Medulla oblongata (tissue), 1 donor: ENCODE measurements around the gene ORAI1.
"Not testable (repeated sequence)": the region's sequence is repeated elsewhere in the genome, so short reads cannot be mapped to it uniquely, and the experiment has no call there.

Source experiments
- DNase-seq: peaks from one replicate; pipeline ENCODE4 v3.0.0-alpha.2; 2015; ENCODE audit errors: extremely low spot score

Gene ORAI1

DNA sequence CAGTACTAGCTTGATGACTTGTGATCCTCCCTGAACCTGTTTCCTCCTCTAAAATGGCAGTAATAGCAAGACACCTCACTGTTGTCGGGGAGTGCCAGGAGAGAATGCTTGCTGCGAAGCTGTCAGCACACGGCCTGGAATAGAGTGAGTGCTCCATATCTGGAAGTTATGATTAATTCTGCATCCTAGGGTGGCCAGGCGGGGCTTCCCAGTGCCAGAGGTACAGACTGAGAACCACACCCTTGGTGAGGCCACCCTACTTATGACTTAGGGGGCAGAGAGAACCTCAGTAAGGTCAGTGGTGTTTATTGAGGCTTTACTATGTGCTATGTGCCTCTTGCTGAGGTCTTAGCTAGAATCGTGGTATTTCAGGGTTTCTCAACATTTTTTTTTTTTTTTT is 23.0 kb downstream of the ORAI1 start:
- no peak for DNase-seq

DNA sequence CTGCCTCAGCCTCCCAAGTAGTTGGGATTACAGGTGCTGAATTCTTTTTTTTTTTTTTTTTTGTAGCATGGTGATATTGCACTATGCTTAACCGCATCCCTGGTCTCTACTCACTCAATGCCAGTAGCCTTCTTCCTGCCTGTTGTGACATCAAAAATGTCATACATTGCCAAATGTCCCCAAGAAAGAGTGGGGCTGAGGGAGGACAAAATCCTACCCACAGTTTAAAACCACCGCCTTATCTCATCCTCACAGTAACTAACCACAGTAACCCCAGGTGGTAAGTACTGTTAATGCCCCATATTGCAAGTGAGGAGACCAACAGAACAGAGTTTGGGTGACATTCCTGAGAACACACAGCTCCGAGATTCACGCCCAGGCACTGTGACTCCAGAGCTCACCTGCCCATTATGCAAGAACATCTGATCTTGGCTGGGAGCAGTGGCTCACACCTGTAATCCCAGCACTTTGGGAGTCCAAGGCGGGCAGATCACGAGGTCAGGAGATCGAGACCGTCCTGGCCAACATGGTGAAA is 23.6 kb downstream of the ORAI1 start:
- no peak for DNase-seq

GRCh38 chr12:121651320-121651719 is 25.0 kb downstream of the ORAI1 start:
- DNase-seq: no peak

GRCh38 chr12:121652767-121653497 is 26.6 kb downstream of the ORAI1 start:
- DNase-seq: no peak

GRCh38 chr12:121653999-121654398 is 27.7 kb downstream of the ORAI1 start:
- no peak for DNase-seq

DNA sequence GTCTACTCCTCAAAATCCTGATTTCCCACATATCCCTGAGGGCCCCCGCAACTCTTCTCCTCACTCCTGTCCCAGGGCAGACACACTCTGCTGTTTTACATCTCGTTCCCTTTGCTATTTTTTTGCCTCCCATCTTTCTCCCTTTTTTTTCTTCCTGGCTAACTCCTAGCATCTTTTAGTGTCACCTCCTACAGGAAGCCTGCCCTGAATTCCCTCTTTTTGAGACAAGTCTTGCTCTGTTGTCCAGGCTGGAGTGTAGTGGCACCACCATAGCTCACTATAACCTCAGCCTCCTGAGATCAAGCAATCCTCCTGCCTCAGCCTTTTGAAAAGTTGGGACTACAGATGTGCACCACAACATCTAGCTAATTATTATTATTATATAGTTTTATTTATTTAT is 29.8 kb downstream of the ORAI1 start:
- no peak for DNase-seq

- DNase-seq: no peak
Observed at GRCh38 chr12:121657305-121658008, 31.1 kb downstream of the ORAI1 start.

DNA sequence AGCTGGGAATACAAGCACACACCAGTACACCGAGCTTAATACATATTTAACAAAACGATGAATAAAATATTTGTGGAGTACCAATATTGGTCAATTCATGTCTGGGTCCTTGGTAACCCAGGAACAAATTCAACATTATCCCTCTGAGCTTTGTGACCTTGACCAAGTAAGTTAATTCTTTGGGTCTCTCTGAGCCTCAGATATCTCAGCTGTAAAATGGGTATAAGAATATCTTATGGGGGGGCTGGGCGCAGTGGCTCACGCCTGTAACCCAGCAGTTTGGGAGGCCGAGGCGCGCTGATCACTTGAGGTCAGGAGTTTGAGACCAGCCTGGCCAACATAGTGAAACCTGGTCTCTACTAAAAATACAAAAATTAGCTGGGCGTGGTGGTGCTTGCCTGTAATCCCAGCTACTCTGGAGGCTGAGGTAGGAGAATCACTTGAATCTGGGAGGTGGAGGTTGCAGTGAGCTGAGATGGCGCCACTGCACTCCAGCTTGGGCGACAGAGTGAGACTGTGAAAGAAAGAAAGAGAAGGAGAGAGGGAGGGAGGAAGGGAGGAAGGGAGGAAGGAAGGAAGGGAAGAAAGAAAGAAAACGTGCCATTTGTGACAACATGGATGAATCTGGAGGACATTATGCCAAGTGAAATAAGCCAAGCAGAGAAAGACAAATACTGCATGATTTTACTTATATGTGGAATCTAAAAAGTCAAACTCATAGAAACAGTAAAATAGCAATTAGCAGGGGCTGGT is 35.2 kb downstream of the ORAI1 start:
- DNase-seq: not testable (repeated sequence)

DNA sequence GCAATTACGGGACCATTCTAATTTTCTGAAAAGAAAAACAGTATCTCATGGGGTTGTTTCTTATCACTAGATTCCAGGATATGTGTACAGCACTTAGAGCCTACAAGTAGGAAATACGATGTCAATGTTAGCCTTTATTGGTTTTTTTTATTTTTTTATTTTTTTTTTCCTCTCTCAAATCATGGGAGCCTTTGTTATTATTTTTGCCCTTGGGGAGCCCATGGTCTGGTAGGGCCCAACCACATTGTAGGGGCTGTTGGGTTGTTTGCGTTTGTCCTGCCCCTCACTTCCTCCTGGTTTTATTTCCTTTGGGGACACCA is 37.2 kb downstream of the ORAI1 start:
- no peak for DNase-seq

DNA sequence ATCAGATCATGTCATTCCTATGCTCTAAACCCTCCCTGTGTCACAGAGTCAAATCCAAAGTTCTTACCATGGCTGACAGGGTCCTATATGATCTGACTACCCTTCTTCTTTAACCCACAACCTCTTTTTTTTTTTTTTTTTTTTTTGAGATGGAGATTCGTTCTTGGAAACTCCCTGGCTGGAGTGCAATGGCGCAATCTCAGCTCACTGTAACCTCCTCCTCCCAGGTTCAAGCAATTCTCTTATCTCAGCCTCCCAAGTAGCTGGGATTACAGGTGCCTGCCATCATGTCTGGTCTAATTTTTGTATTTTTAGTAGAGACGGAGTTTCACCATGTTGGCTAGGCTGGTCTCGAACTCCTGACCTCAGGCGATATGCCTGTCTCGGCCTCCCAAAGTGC is 40.5 kb downstream of the ORAI1 start:
- not testable (repeated sequence) for DNase-seq

GRCh38 chr12:121668750-121669520 is 42.6 kb downstream of the ORAI1 start:
- DNase-seq: no peak

DNA sequence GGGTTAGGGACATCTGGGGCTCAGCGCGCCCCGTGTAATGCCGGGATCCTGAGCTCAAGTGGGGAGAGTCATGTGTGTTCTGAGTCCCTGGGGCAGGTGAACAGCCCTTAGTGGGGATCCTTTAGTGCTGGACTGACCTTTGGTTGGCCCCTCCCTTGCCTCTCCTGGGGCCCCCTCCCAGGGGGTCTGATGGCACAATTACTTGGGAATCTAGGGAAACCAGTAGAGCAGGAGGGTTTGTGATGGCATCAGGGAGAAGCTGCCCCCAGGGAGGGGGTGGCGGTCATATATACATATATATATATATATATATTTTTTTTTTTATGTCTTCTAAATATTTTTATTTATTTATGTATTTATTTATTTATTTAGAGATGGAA is 43.2 kb downstream of the ORAI1 start, which contains the start of gene MORN3:
Gene MORN3 (minus strand): TSS at position 134 of the 380 bp plus-strand sequence. CDS start 171 bp downstream, outside the sequence.
- DNase-seq: no peak

DNA sequence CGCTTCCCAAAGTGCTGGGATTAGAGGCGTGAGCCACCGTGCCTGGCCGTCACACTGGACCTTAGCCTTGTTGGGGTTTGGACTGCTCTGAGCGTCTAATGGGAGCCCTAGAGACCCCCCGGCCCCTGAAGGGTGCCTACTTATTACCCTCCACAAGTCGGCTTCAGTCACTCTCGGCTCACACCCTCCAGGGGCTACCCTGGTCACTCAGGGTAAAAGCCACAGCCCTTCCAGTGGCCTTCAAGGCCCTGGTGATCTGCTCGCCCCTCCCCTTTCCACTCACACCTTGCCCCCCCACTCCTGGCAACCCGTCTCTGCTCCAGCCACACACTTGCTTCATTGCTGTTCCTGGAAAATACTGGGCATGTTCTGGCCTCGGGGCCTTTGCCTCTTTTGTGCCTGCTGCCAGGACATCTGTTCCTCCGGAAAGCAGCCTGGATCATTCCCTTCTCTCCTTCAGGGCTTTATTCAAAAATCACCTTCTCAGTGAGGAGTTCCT is 46.7 kb downstream of the ORAI1 start:
- DNase-seq: no peak

DNA sequence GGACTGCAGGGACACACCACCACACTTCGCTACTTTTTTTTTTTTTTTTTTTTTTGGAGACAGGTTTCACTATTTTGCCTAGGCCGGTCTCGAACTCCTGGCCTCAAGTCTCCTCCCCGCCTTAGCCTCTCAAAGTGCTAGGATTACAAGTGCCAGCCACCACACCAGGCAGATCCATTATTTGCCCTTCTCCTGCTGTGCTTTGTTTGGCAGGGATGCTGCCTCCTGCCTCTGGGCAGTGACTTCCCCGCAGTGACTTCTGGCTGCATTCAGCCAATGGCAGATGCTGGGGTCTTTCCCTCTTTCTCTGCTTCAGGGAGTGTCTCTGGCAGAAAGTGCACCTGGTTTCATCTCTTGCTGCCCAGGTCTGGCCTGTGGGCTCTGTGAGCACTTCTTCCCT is 49.9 kb downstream of the ORAI1 start:
- DNase-seq: no peak

- no peak for DNase-seq
Observed at GRCh38 chr12:121678305-121678704, 52.0 kb downstream of the ORAI1 start.

- DNase-seq: no peak
Observed at GRCh38 chr12:121678716-121679300, 52.5 kb downstream of the ORAI1 start.

- DNase-seq: not testable (repeated sequence)
Observed at GRCh38 chr12:121679661-121680197, 53.4 kb downstream of the ORAI1 start.

GRCh38 chr12:121688966-121689365 is 62.6 kb downstream of the ORAI1 start:
- DNase-seq: no peak

DNA sequence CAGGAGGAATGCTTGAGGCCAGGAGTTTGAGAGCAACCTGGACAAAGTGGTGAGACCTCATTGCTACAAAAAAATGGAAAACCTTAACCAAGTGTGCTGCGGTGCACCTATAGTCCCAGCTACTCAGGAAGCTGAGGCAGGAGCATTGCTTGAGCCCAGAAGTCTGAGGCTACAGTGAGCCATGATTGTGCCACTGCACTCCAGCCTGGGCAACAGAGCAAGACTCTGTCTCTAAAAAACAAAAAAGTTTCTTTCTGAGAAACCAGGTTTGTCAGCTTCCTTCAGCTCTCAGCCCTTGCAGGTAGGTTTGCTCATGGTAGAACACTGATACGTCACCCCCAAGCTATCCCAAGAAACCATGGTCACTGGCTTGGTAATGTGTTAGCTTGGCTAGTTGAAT is 63.1 kb downstream of the ORAI1 start:
- DNase-seq: no peak
